Mesenchymal stem cell (in vitro differentiated cells and primary cell): ENCODE data around the gene UNC93B1.

Experiments used
- DNase-seq: peaks from one replicate; pipeline ENCODE4 v3.0.0-alpha.2; 2013
- H2AFZ ChIP-seq: one replicate; pipeline ENCODE4 v1.6.1; 2013; ENCODE audit warnings: low read depth, mild to moderate bottlenecking, control low read depth, inconsistent platforms, low read length, moderate library complexity
- H2AK5ac ChIP-seq: 2 replicates; pipeline ENCODE4 v1.6.1; 2013; ENCODE audit warnings: low read length, moderate library complexity, mild to moderate bottlenecking, inconsistent platforms; ENCODE audit not compliant: severe bottlenecking
- H2BK120ac ChIP-seq: one replicate; pipeline ENCODE4 v1.6.1; 2013; ENCODE audit warnings: low read depth, mild to moderate bottlenecking, inconsistent platforms, low read length, moderate library complexity
- H2BK12ac ChIP-seq, 2 experiments: one replicate each; pipeline ENCODE4 v1.6.1; 2013; ENCODE audit warnings: inconsistent platforms in 2 of 2, low read length in 2 of 2, mild to moderate bottlenecking in 2 of 2, moderate library complexity in 2 of 2, control low read depth in 1 of 2
- H2BK15ac ChIP-seq: one replicate; pipeline ENCODE4 v1.6.1; 2013; ENCODE audit warnings: mild to moderate bottlenecking, low read depth, inconsistent platforms; ENCODE audit not compliant: poor library complexity, severe bottlenecking
- H2BK5ac ChIP-seq: 2 replicates; pipeline ENCODE4 v1.6.1; 2013; ENCODE audit warnings: low read depth, mild to moderate bottlenecking, low read length, control low read depth, inconsistent platforms; ENCODE audit not compliant: poor library complexity, severe bottlenecking
- H3K14ac ChIP-seq, 2 experiments: one replicate each; pipeline ENCODE4 v1.6.1; 2013; ENCODE audit warnings: inconsistent platforms in 2 of 2, low read length in 2 of 2, control low read depth in 1 of 2, mild to moderate bottlenecking in 1 of 2, moderate library complexity in 1 of 2
- H3K18ac ChIP-seq, 2 experiments: one replicate each; pipeline ENCODE4 v1.6.1; 2013; ENCODE audit warnings: inconsistent platforms in 2 of 2, low read length in 2 of 2, control low read depth in 1 of 2, low read depth in 1 of 2, mild to moderate bottlenecking in 1 of 2
- H3K23ac ChIP-seq, 2 experiments: one replicate each; pipeline ENCODE4 v1.6.1; 2013; ENCODE audit warnings: inconsistent platforms in 2 of 2, low read length in 2 of 2, mild to moderate bottlenecking in 2 of 2, moderate library complexity in 2 of 2, control low read depth in 1 of 2
- H3K27ac ChIP-seq: 2 replicates; pipeline ENCODE4 v1.5.1; 2013; ENCODE audit warnings: mild to moderate bottlenecking, moderate library complexity, low read length, control low read depth, inconsistent platforms; ENCODE audit not compliant: poor library complexity, severe bottlenecking
- H3K27me3 ChIP-seq, 2 experiments: 2 replicates each; pipeline versions ENCODE4 v1.6.1 to v1.7.0; 2013; ENCODE audit warnings: low read length in 2 of 2, mild to moderate bottlenecking in 2 of 2, moderate library complexity in 2 of 2, control low read depth in 1 of 2, inconsistent platforms in 1 of 2; ENCODE audit not compliant: control insufficient read depth in 1 of 2, insufficient read depth in 1 of 2
- H3K36me3 ChIP-seq, 2 experiments: 2 replicates each; pipeline versions ENCODE4 v1.6.1 to v1.7.0; 2013; ENCODE audit warnings: low read length in 2 of 2, control low read depth in 1 of 2, inconsistent platforms in 1 of 2, low read depth in 1 of 2, mild to moderate bottlenecking in 1 of 2; ENCODE audit not compliant: insufficient read depth in 2 of 2, control insufficient read depth in 1 of 2
- H3K4ac ChIP-seq, 2 experiments: one replicate each; pipeline ENCODE4 v1.6.1; 2013; ENCODE audit warnings: inconsistent platforms in 2 of 2, low read length in 2 of 2, mild to moderate bottlenecking in 2 of 2, moderate library complexity in 2 of 2, control low read depth in 1 of 2, low read depth in 1 of 2
- H3K4me1 ChIP-seq: 2 replicates; pipeline ENCODE4 v1.6.1; 2013; ENCODE audit warnings: low read depth, low read length, control low read depth; ENCODE audit not compliant: control insufficient read depth, insufficient read depth
- H3K4me2 ChIP-seq: 2 replicates; pipeline ENCODE4 v1.6.1; 2013; ENCODE audit warnings: low read length, mild to moderate bottlenecking, inconsistent platforms; ENCODE audit not compliant: poor library complexity, severe bottlenecking
- H3K4me3 ChIP-seq, 2 experiments: 2 replicates each; pipeline versions ENCODE4 v1.5.1 to v1.7.0; 2013; ENCODE audit warnings: low read length in 2 of 2, mild to moderate bottlenecking in 2 of 2, control low read depth in 1 of 2, low read depth in 1 of 2; ENCODE audit not compliant: insufficient read depth in 1 of 2
- H3K79me1 ChIP-seq: replicated peaks from 2 replicates; pipeline ENCODE4 v1.6.1; 2013; ENCODE audit warnings: mild to moderate bottlenecking, control low read depth, low read length, inconsistent platforms; ENCODE audit not compliant: poor library complexity, severe bottlenecking
- H3K9ac ChIP-seq: 2 replicates; pipeline ENCODE4 v1.7.0; 2013; ENCODE audit warnings: mild to moderate bottlenecking, low read length, moderate library complexity
- H3K9me3 ChIP-seq: 2 replicates; pipeline ENCODE4 v1.7.0; 2013; ENCODE audit warnings: mild to moderate bottlenecking, low read length; ENCODE audit not compliant: control insufficient read depth
- H4K8ac ChIP-seq: one replicate; pipeline ENCODE4 v1.6.1; 2013; ENCODE audit warnings: inconsistent platforms, mild to moderate bottlenecking, low read length, moderate library complexity
- H4K91ac ChIP-seq: one replicate; pipeline ENCODE4 v1.6.1; 2013; ENCODE audit warnings: mild to moderate bottlenecking, low read length, inconsistent platforms
- WGBS: methylation state at CpG from one replicate; pipeline ENCODE4 v1.1.7; 2013; ENCODE audit warnings: mixed read lengths; 5-methylcytosine and 5-hydroxymethylcytosine counted together

Gene UNC93B1

GRCh38 chr11:68018730-68019190 is 14.9 kb upstream of the UNC93B1 start:
- peaks cover 14 to 23% of the 10 kb centered on the region in 2 experiments for H3K36me3 ChIP-seq
- no peaks in the 10 kb centered on the region for H3K9me3 ChIP-seq
- no peaks in the 10 kb centered on the region for H3K27me3 ChIP-seq
- H3K4me3 ChIP-seq: no peak overlapping the region
- 94% methylated on average over 18 of the region's 18 CpGs for WGBS
- H3K18ac ChIP-seq: no peak overlapping the region
- no peak overlapping the region for H3K27ac ChIP-seq
- H4K91ac ChIP-seq: peak overlapping the region; percentile 54
- H3K79me1 ChIP-seq: no peaks in the 10 kb centered on the region
- no peak overlapping the region for H2AK5ac ChIP-seq
- no peak overlapping the region for H3K9ac ChIP-seq
- no peak overlapping the region for H4K8ac ChIP-seq
- no peak overlapping the region for H2BK12ac ChIP-seq
- no peak overlapping the region for H3K4ac ChIP-seq
- no peak overlapping the region for H2BK120ac ChIP-seq
- peaks cover 44% of the 10 kb centered on the region for H3K4me1 ChIP-seq
- no peak overlapping the region for H3K14ac ChIP-seq
- no peak overlapping the region for H2BK15ac ChIP-seq
- no peak for DNase-seq
- no peak overlapping the region for H3K4me2 ChIP-seq
- no peak overlapping the region for H2BK5ac ChIP-seq
- no peak overlapping the region for H3K23ac ChIP-seq
- no peak overlapping the region for H2AFZ ChIP-seq

- no peak overlapping the region for H3K27ac ChIP-seq
- H3K4me3 ChIP-seq: no peak overlapping the region
- H4K91ac ChIP-seq: peak overlapping the region; percentile 43
- no peak for DNase-seq
- no peak overlapping the region for H3K4ac ChIP-seq
- peaks cover 48% of the 10 kb centered on the region for H3K4me1 ChIP-seq
- WGBS: 92% methylated on average over 27 of the region's 27 CpGs
- H2BK12ac ChIP-seq: no peak overlapping the region
- no peaks in the 10 kb centered on the region for H3K9me3 ChIP-seq
- H2AFZ ChIP-seq: no peak overlapping the region
- H3K4me2 ChIP-seq: no peak overlapping the region
- peak overlapping the region; percentile 41 for H2BK15ac ChIP-seq
- H3K79me1 ChIP-seq: no peaks in the 10 kb centered on the region
- H2BK5ac ChIP-seq: no peak overlapping the region
- H2BK120ac ChIP-seq: no peak overlapping the region
- no peaks in the 10 kb centered on the region for H3K27me3 ChIP-seq
- H3K9ac ChIP-seq: no peak overlapping the region
- H3K23ac ChIP-seq: no peak overlapping the region
- no peak overlapping the region for H3K18ac ChIP-seq
- H3K14ac ChIP-seq: no peak overlapping the region
- no peak overlapping the region for H2AK5ac ChIP-seq
- H3K36me3 ChIP-seq: peaks cover 14 to 23% of the 10 kb centered on the region in 2 experiments
- peak overlapping the region; percentile 56 for H4K8ac ChIP-seq
Observed at GRCh38 chr11:68017980-68018729, 14.3 kb upstream of the UNC93B1 start.

GRCh38 chr11:68016904-68017817 is 13.3 kb upstream of the UNC93B1 start:
- Histone ChIP-seq H3K14ac (no peak overlapping the region), H2BK12ac (peak overlapping the region in 1 of 2 experiments; percentile 51), H3K4me2 (no peak overlapping the region), H3K23ac (no peak overlapping the region), H2AFZ (no peak overlapping the region), H3K4me1 (peaks cover 57% of the 10 kb centered on the region), H3K4ac (peak overlapping the region in 1 of 2 experiments; percentile 26), H3K27me3 (no peaks in the 10 kb centered on the region), H2BK5ac (no peak overlapping the region), H3K79me1 (peaks cover 2% of the 10 kb centered on the region), H3K9ac (no peak overlapping the region), H2BK15ac (no peak overlapping the region), H3K27ac (no peak overlapping the region), H2AK5ac (no peak overlapping the region), H3K4me3 (no peak overlapping the region), H4K91ac (peak overlapping the region; percentile 20), H3K36me3 (peaks cover 10 to 16% of the 10 kb centered on the region in 2 experiments), H3K9me3 (no peaks in the 10 kb centered on the region), H4K8ac (no peak overlapping the region), H2BK120ac (no peak overlapping the region), H3K18ac (peak overlapping the region in 1 of 2 experiments; percentile 41)
- DNase-seq: no peak
- 80% methylated on average over 16 of the region's 16 CpGs for WGBS
